Gastrocnemius medialis (tissue), 4 donors: ENCODE results near the gene ACSM5. TPM values are rescaled to one million over a fixed set of nuclear protein-coding genes. Genes with fewer than 3 reads are reported as not detected.

Experiments
- ATAC-seq, 2 donors: fragments of 150-250 bp; one replicate each; pipeline ENCODE4 v1.9.1; 2016
- DNase-seq, 2 donors: peaks; one replicate each; pipeline ENCODE4 v3.0.0-alpha.2; 2019
- H3K27ac ChIP-seq, 4 donors: fragments of 200-600 bp; sonication (generic); 1 replicate in 1 of 4; 2 replicates in 3 of 4; pipeline ENCODE4 v1.5.1; 2016 to 2018; ENCODE audit warnings: mild to moderate bottlenecking in 2 of 4, moderate library complexity in 1 of 4
- H3K27me3 ChIP-seq, 3 donors: fragments of 200-600 bp; sonication (generic) in 2 of 3; 1 replicate in 1 of 3; 2 replicates in 2 of 3; pipeline versions ENCODE4 v1.5.1 to v1.6.0; 2016 to 2019; ENCODE audit warnings: mild to moderate bottlenecking in 1 of 3, moderate library complexity in 1 of 3
- H3K36me3 ChIP-seq, 2 donors: fragments of 200-600 bp; sonication (generic) in 1 of 2; one replicate each; pipeline ENCODE4 v1.5.1; 2017 to 2018
- H3K4me1 ChIP-seq, 2 donors: fragments of 200-600 bp; sonication (generic) in 1 of 2; one replicate each; pipeline ENCODE4 v1.5.1; 2016 to 2017; ENCODE audit warnings: mild to moderate bottlenecking in 2 of 2
- H3K4me3 ChIP-seq, 4 donors: fragments of 200-600 bp; sonication (generic) in 3 of 4; 1 replicate in 1 of 4; 2 replicates in 3 of 4; pipeline ENCODE4 v1.5.1; 2016 to 2019; ENCODE audit warnings: mild to moderate bottlenecking in 2 of 4
- H3K9me3 ChIP-seq, 3 donors: fragments of 200-600 bp; sonication (generic) in 2 of 3; 1 replicate in 1 of 3; 2 replicates in 2 of 3; pipeline ENCODE4 v1.5.1; 2016 to 2019
- CTCF ChIP-seq, 5 experiments: fragments of 450-650 bp in 3 of 5; fragments of 200-600 bp in 2 of 5; sonication (generic) in 2 of 5; IDR thresholded peaks in 4 of 5; conservative IDR thresholded peaks in 1 of 5; 1 replicate in 4 of 5; 2 replicates in 1 of 5; pipeline ENCODE4 v1.5.1; 2016 to 2019; ENCODE audit warnings: antibody characterized with exemption in 5 of 5, mild to moderate bottlenecking in 3 of 5, moderate library complexity in 3 of 5
- POLR2A ChIP-seq, 2 donors: fragments of 450-650 bp; IDR thresholded peaks; one replicate each; pipeline ENCODE4 v1.6.1; 2017; ENCODE audit warnings: antibody characterized with exemption in 2 of 2, mild to moderate bottlenecking in 2 of 2, moderate library complexity in 2 of 2
- in situ Hi-C, 4 donors: fragments of 200-750 bp; cut with MboI; loops; one replicate each; pipeline versions ENCODE4 v1.15.0 to v1.8.0; 2017; ENCODE audit warnings: low sequenced_read_pairs in 4 of 4
- intact Hi-C: fragments of 100-400 bp; cut with DNase I; formaldehyde crosslinking; loops from one replicate; pipeline ENCODE4 v1.15.1; 2023; ENCODE audit warnings: low total_unique reads
- total RNA-seq, 4 donors: library from RNA; depleted of rRNA; stranded (reverse); fragments of >200 nt; gene quantifications; one replicate each; pipeline versions ENCODE4 v1.1.0 to v1.2.3, GENCODE V29; 2016

The ACSM5 gene
- total RNA-seq, 4 donors from 2014 or later, result 4.2 to 30.5 (median 9.6) TPM

GRCh38 chr16:20388854-20389253 lies 20.5 kb upstream of the ACSM5 start:
- TF ChIP-seq POLR2A (IDR thresholded peaks at IDR 0.05), result no peak
- no peak for TF ChIP-seq CTCF (IDR thresholded peaks at IDR 0.05 in 4 of 5, conservative IDR thresholded peaks at IDR 0.05 in 1 of 5)
- Histone ChIP-seq H3K9me3 (no peaks in the 10 kb centered on the region), H3K27me3 (no peaks in the 10 kb centered on the region), H3K4me1 (no peaks in the 10 kb centered on the region), H3K4me3 (no peak overlapping the region), H3K27ac (no peak overlapping the region), H3K36me3 (no peaks in the 10 kb centered on the region)
- DNase-seq (no peak), ATAC-seq (no peak)
- in situ Hi-C loops (loop anchor here in 3 of 4 donors (25.0 kb wide), 1 partner anchor 477 kb away; no protein-coding TSS in a partner anchor), intact Hi-C loops (loop anchor here (10.0 kb wide), 1 partner anchor 834 kb away; the partner anchor contains the start of gene VPS35L)

- H3K4me3 ChIP-seq, result no peak overlapping the region
- intact Hi-C loops, result no loop called here
- H3K36me3 ChIP-seq, result no peaks in the 10 kb centered on the region
- H3K9me3 ChIP-seq, result no peaks in the 10 kb centered on the region
- H3K27me3 ChIP-seq, result no peaks in the 10 kb centered on the region
- ATAC-seq (no peak), DNase-seq (no peak)
- H3K27ac ChIP-seq, result no peak overlapping the region
- no peaks in the 10 kb centered on the region for H3K4me1 ChIP-seq
- in situ Hi-C loops, result loop anchor here in 3 of 4 donors (25.0 kb wide), 1 partner anchor 479 kb away; no protein-coding TSS in a partner anchor
- TF ChIP-seq POLR2A (IDR thresholded peaks at IDR 0.05) (no peak), CTCF (IDR thresholded peaks at IDR 0.05 in 4 of 5, conservative IDR thresholded peaks at IDR 0.05 in 1 of 5) (no peak)
Observed at GRCh38 chr16:20391045-20391444, 18.3 kb upstream of the ACSM5 start.

- in situ Hi-C loops, result loop anchor here in 3 of 4 donors (25.0 kb wide), 1 partner anchor 482 kb away; no protein-coding TSS in a partner anchor
- no peak overlapping the region for H3K27ac ChIP-seq
- peak in 1 of 2 donors; percentile 36 for ATAC-seq
Observed at GRCh38 chr16:20393801-20394577, 15.3 kb upstream of the ACSM5 start.

GRCh38 chr16:20395946-20396345 lies 13.4 kb upstream of the ACSM5 start:
- H3K4me3 ChIP-seq, result no peak overlapping the region
- H3K36me3 ChIP-seq, result no peaks in the 10 kb centered on the region
- no peaks in the 10 kb centered on the region for H3K9me3 ChIP-seq
- DNase-seq (no peak), ATAC-seq (no peak)
- no peak overlapping the region for H3K27ac ChIP-seq
- H3K27me3 ChIP-seq, result no peaks in the 10 kb centered on the region
- in situ Hi-C loops, result loop anchor here in 3 of 4 donors (25.0 kb wide), 1 partner anchor 484 kb away; no protein-coding TSS in a partner anchor
- no peaks in the 10 kb centered on the region for H3K4me1 ChIP-seq
- TF ChIP-seq POLR2A (IDR thresholded peaks at IDR 0.05) (no peak), CTCF (IDR thresholded peaks at IDR 0.05 in 4 of 5, conservative IDR thresholded peaks at IDR 0.05 in 1 of 5) (no peak)
- intact Hi-C loops, result no loop called here

More at GRCh38 chr16:20393801-20394577, 15.3 kb upstream of the ACSM5 start:
- TF ChIP-seq POLR2A (IDR thresholded peaks at IDR 0.05) (no peak), CTCF (IDR thresholded peaks at IDR 0.05 in 4 of 5, conservative IDR thresholded peaks at IDR 0.05 in 1 of 5) (no peak)
- Histone ChIP-seq H3K27me3 (no peaks in the 10 kb centered on the region), H3K9me3 (no peaks in the 10 kb centered on the region), H3K36me3 (no peaks in the 10 kb centered on the region), H3K4me1 (no peaks in the 10 kb centered on the region), H3K4me3 (no peak overlapping the region)
- intact Hi-C loops, result no loop called here
- no peak for DNase-seq
